ENCODE results near the gene PLLP.
"Not testable (repeated sequence)": the region's sequence is repeated elsewhere in the genome, so short reads cannot be mapped to it uniquely, and the experiment has no call there.

The PLLP gene

DNA sequence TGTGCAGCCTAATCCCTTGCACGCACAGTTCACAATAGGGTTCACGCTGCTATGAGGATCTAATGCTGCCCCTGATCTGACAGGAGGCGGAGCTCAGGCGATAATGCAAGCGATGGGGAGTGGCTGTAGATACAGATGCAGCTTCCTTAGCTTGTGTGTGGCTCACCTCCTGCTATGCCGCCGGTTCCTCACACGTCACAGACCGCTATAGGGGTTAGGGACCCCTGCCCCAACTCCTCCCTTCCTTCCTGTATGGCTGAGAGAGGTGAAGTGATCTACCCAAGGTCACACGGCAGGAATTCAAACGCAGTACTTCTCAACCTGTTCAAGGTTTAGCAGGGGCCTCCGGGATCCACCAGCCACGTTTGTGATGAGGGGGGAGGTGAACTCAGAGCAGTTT lies 13.4 kb upstream of the PLLP start:
- Mint-ChIP-seq H3K27me3 (peaks cover 15% of the 10 kb centered on the region), H3K4me3 (no peak overlapping the region), H3K4me1 (ENCODE audit: low read depth) (peaks cover 4% of the 10 kb centered on the region), H3K27ac (no peak overlapping the region), H3K36me3 (ENCODE audit: low read depth) (no peaks in the 10 kb centered on the region), H3K9me3 (no peaks in the 10 kb centered on the region)
- intact Hi-C loops (cut with micrococcal nuclease), result loop anchor here (5.0 kb wide), 1 partner anchor 51 kb away; the partner anchor contains the start of gene ARL2BP

DNA sequence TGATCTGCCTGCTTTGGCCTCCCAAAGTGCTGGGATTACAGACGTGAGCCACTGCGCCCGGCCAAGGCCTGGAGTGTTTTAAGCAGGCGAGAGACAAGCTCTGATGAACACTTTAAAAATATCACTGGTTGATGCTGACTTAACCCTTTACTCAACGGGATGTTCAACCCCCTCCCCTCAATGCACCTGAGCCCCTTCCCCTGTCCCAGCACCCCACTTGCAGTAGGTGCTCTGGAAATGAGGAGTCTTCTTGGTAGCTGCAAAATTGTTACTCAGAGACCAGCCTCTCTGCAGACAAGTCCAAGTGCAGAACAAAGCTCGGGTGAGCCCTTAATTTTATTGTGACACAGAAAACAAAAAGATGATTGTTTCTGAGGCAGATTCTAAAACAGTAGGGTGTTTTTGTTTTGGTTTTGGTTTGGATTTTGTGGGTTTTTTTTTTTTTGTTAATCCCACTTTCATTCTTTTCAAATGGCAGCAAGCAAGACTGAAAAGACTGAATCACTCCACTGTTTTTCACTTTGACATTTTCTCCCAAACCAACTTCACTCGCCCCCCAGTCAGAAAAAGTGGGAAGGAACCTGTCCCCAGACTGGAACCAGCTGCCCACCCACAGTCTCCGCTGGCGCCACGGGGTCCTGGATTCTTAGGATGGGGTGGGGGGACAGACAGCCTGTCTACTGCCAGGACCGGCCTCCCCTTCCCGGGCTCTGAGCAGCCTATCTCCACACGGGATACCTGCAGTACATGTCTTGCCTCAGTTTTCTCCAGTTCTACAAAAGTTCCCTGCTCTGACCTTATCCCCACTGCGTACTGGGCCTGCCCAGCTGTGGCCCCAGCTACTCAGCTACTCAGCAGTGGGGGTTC lies 5.2 kb upstream of the PLLP start:
- intact Hi-C loops (cut with micrococcal nuclease), result no loop called here
- H3K4me1 Mint-ChIP-seq (ENCODE audit: low read depth), result peaks cover 5% of the 10 kb centered on the region
- no peak overlapping the region for H3K4me3 Mint-ChIP-seq
- no peaks in the 10 kb centered on the region for H3K36me3 Mint-ChIP-seq (ENCODE audit: low read depth)
- H3K27me3 Mint-ChIP-seq, result peaks cover 43% of the 10 kb centered on the region
- H3K9me3 Mint-ChIP-seq, result no peaks in the 10 kb centered on the region
- H3K27ac Mint-ChIP-seq, result no peak overlapping the region

DNA sequence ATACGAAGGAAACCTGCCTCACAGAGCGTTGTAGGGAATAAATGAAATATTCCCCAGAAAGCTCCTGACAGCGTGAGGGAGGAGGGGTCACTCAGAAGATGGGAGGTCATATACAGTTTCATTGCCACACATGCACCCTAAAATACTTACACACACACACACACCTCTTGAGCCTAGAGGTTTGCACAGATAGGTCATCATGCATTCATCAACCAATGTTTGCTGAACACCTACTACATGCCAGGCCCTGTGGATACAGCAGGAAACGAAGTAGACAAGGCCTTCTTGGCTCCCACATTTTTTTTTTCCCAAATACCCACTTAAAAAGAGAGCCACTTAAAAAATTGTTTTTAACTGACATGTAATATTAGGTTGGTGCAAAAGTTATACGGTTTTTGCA lies 907 bp upstream of the PLLP start:
- intact Hi-C loops (cut with micrococcal nuclease), result no loop called here
- H3K9me3 Mint-ChIP-seq, result no peaks in the 10 kb centered on the region
- peaks cover 75% of the 10 kb centered on the region for H3K27me3 Mint-ChIP-seq
- H3K27ac Mint-ChIP-seq, result no peak overlapping the region
- peaks cover 15% of the 10 kb centered on the region for H3K4me1 Mint-ChIP-seq (ENCODE audit: low read depth)
- H3K36me3 Mint-ChIP-seq (ENCODE audit: low read depth), result no peaks in the 10 kb centered on the region
- H3K4me3 Mint-ChIP-seq, result peak overlapping the region; percentile 74

DNA sequence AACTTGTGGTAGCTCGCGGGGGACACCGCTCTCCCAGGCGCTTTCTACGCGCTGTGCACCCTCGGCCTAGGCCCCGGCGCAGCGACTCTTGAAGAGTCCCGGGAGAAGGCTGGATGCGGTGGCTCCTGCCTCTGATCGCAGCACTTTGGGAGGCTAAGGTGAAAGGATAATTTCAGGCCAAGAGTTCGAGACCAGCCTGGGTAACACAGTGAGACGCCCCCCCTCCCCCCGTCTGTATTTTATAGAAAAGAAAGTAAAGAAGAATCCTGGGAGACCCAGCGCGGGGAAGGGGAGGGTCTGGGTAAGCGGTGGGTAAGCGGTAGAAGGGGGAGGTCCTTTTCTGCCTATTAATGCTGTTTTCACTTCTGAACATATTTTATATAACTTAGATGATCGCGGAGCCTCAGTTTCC lies 486 bp upstream of the PLLP start:
- Mint-ChIP-seq H3K4me3 (peak overlapping the region; percentile 74), H3K27ac (no peak overlapping the region), H3K4me1 (ENCODE audit: low read depth) (peaks cover 19% of the 10 kb centered on the region), H3K36me3 (ENCODE audit: low read depth) (no peaks in the 10 kb centered on the region), H3K27me3 (peaks cover 76% of the 10 kb centered on the region), H3K9me3 (no peaks in the 10 kb centered on the region)
- intact Hi-C loops (cut with micrococcal nuclease), result no loop called here

DNA sequence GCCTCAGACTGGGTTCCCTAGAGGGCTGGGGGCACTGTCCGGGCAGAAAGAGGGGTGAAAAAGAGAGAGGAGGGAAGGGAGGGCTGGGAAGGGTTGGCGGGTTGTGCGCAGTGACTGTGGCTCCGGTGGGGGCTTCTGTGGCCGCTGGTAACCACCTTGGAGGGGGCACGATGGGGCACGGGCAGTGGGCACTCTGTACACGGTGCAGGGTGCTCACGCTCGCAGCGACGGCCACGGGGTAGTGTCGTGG lies 588 bp downstream of the PLLP start:
- peaks cover 75% of the 10 kb centered on the region for H3K27me3 Mint-ChIP-seq
- H3K36me3 Mint-ChIP-seq (ENCODE audit: low read depth), result no peaks in the 10 kb centered on the region
- no peak overlapping the region for H3K27ac Mint-ChIP-seq
- H3K4me3 Mint-ChIP-seq, result peak overlapping the region; percentile 74
- no peaks in the 10 kb centered on the region for H3K9me3 Mint-ChIP-seq
- intact Hi-C loops (cut with micrococcal nuclease), result no loop called here
- H3K4me1 Mint-ChIP-seq (ENCODE audit: low read depth), result peaks cover 24% of the 10 kb centered on the region

DNA sequence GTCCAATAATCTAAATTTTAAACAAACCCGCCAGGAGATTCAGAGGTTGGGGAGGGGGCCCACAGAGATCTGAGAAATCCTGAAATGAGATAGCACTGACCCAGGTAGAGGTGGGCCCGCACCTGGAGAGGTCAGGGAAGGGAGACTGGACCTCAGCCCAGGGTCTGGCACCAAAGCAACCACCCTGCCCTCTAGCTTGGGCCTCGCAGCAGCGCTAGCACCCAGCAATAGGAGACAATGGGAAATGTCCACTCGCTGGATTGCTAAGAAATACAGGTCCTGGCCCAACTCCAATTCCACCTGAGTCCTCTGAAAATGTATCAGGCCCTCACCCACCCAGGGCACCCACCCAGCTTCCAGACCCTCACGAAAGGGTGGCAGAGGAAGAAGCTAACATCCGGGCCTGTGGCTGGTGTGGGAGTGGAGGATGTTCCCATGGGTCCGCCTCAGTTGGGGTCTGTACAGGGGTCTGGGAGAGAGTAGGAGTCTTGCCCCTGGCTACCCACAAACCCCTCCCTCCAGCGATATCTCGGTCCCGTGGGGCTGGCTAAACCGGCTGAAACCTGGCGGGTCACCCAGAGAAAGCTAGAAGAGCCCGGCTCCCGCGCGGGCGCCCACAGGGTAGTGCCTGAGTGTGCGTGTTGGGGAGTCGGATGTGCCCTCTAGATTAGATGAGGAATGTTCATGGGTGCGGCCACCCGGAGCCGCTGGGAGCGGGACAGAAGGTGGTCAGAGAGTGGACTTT lies 1.1 kb downstream of the PLLP start:
- intact Hi-C loops (cut with micrococcal nuclease), result no loop called here
- Mint-ChIP-seq H3K36me3 (ENCODE audit: low read depth) (no peaks in the 10 kb centered on the region), H3K9me3 (no peaks in the 10 kb centered on the region), H3K4me1 (ENCODE audit: low read depth) (peaks cover 29% of the 10 kb centered on the region), H3K27me3 (peaks cover 74% of the 10 kb centered on the region), H3K4me3 (peak overlapping the region; percentile 74), H3K27ac (no peak overlapping the region)

DNA sequence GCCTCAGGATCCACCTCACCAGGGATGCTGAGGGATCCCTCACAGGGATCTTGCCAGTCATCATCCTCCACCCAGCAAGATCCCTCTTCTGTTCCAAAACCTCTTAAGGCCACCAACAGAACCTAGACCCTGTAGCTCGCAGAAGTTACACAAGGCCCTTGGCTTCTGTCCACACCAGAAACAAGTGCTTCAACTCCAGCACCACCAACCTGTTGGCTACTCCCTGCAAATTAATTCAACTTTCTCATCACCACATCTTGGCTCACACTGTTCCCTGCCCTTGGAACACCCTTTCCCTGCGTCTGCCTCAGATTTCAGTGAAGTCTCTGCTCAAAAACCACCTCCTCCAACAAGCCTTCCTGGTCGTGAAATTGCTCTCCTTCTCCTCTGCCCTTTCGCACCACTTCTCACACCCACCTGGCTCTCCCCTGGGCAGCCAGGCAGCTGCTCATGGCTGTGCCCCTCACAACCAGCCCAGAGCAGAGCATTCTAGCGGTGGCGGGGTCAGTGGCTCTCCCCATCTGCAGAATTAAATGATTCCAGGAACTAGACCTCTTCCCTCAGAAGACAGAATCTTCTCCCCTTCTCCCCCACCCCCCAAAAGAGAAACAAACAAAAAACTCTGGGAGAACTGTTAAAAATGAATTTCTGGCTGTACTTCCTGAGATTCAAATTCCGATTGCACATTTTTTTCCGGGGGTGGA lies 1.8 kb downstream of the PLLP start:
- no peak overlapping the region for H3K27ac Mint-ChIP-seq
- intact Hi-C loops (cut with micrococcal nuclease), result no loop called here
- peaks cover 37% of the 10 kb centered on the region for H3K4me1 Mint-ChIP-seq (ENCODE audit: low read depth)
- H3K36me3 Mint-ChIP-seq (ENCODE audit: low read depth), result no peaks in the 10 kb centered on the region
- H3K9me3 Mint-ChIP-seq, result no peaks in the 10 kb centered on the region
- peaks cover 73% of the 10 kb centered on the region for H3K27me3 Mint-ChIP-seq
- no peak overlapping the region for H3K4me3 Mint-ChIP-seq

DNA sequence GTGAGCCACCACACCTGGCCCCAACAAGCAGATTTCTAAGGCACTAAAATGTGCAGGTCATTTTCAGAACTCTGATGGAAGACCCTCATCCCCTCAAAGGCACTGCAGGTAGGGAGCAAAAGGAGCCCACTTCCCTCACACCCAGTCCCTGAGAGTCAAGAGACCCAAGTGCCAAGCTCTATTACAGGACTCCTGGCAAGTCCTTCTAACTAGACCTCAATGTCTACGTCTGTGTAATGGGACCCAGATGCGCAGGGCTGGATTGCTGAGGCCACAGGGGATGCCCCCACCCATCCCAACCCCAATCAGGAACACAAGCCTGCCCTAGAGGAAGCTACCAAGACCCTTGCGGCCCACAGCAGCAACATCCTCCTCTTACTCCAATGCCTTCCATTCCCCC lies 2.7 kb downstream of the PLLP start:
- no peaks in the 10 kb centered on the region for H3K36me3 Mint-ChIP-seq (ENCODE audit: low read depth)
- peaks cover 45% of the 10 kb centered on the region for H3K4me1 Mint-ChIP-seq (ENCODE audit: low read depth)
- intact Hi-C loops (cut with micrococcal nuclease), result no loop called here
- H3K4me3 Mint-ChIP-seq, result no peak overlapping the region
- no peak overlapping the region for H3K27ac Mint-ChIP-seq
- peaks cover 65% of the 10 kb centered on the region for H3K27me3 Mint-ChIP-seq
- H3K9me3 Mint-ChIP-seq, result no peaks in the 10 kb centered on the region

DNA sequence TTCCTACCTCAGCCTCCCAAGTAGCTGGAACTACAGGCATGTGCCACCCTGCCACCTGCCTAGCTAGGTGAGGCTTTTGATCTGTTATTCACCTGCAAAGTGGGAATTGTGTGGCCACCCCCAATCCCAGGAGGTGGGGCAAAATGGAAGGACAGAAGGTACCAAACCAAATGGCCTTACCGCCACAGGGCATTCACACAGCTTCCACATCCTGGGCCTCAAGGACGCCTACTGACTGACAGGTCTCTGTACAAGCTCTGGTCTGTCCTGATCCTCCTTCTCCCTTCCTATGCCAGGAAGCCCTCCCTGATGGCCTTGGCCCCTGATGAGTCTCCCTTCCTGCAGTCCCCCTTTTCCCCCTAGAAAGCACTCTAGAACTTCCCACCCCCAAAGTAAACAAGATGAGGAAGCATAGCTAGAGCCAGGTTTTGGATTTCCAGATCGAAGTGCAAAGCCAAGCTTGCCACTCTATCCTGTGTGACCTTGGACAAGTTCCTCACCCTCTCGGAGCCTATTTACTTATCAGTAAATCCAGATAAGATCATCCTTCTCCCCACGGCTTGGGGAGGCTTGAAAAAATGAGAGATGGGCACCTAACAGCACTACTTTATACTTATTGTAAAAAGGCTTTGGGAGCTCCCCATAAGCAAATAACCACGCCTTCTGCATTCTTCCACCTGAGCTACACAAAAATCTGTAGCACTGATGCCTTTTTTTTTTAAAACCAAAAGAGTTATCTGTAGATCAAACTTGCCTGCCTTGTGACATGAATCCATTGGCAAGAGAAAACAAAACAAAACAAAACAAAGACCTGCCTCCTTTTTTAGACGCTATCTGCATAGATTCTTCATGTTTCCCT lies 4.5 kb downstream of the PLLP start:
- intact Hi-C loops (cut with micrococcal nuclease), result no loop called here
- Mint-ChIP-seq H3K36me3 (ENCODE audit: low read depth) (no peaks in the 10 kb centered on the region), H3K27me3 (peaks cover 49% of the 10 kb centered on the region), H3K9me3 (no peaks in the 10 kb centered on the region), H3K27ac (no peak overlapping the region), H3K4me3 (no peak overlapping the region), H3K4me1 (ENCODE audit: low read depth) (peaks cover 60% of the 10 kb centered on the region)

DNA sequence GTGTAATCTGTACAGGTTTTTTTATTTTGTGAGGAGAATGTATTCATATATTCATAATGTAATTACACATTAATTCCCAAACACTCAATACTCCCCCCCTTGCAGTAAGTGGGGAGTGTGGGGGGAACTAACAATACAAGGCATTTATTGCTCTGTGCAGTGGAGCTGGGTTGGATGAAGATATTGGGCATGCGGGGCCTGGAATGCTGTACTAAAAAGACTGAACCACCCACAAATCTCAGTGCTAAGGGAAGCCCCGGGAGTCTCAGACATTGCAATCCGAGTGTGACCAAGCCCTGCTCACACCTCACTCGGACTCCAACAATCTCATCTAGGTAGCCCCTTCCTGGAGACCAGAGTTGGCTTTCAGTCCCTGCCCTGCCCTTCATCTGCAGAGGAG lies 6.0 kb downstream of the PLLP start:
- H3K4me1 Mint-ChIP-seq (ENCODE audit: low read depth), result peaks cover 49% of the 10 kb centered on the region
- no peak overlapping the region for H3K27ac Mint-ChIP-seq
- no peaks in the 10 kb centered on the region for H3K9me3 Mint-ChIP-seq
- H3K4me3 Mint-ChIP-seq, result no peak overlapping the region
- no peaks in the 10 kb centered on the region for H3K36me3 Mint-ChIP-seq (ENCODE audit: low read depth)
- H3K27me3 Mint-ChIP-seq, result peaks cover 35% of the 10 kb centered on the region
- intact Hi-C loops (cut with micrococcal nuclease), result no loop called here

DNA sequence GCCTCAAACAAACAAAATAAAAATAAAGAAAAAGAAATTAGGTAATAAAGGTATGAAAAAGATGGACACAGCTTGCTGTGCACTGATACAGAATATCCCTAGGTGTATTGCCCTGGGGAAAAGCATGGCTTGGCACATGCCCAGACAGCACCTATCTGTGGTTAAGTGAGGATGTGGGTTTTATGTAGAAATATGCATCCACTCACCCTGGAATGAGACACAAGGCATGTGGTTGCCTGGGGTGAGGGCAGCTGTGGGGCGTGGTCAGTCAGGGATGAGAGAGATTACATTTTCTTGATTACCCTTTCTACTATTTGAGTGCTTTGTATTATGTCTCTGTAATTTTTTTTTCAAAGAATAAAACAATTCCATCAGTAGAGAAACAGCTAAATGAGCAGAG lies 6.9 kb downstream of the PLLP start:
- Mint-ChIP-seq H3K27ac (peak overlapping the region; percentile 79), H3K4me1 (ENCODE audit: low read depth) (peaks cover 49% of the 10 kb centered on the region), H3K36me3 (ENCODE audit: low read depth) (no peaks in the 10 kb centered on the region), H3K4me3 (no peak overlapping the region), H3K27me3 (peaks cover 26% of the 10 kb centered on the region), H3K9me3 (no peaks in the 10 kb centered on the region)
- intact Hi-C loops (cut with micrococcal nuclease), result no loop called here

DNA sequence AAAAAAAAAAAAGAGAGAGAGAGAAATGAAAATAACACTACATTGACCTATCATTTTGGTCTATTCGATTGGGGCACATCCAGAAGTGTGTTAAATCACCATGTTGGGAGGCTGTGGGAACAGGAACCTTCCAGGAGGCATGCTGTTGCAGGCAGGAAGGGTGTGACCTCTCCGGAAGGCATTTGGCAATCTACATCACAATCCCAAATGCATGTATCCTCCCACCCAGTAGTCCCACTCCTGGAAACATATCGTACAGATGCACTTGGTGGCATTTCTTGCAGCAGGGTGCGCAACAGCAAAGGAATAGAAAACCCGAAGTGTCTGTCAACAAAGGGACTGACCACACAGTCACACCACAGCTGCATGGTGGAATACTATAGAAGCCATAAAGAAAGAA lies 7.9 kb downstream of the PLLP start:
- Mint-ChIP-seq H3K27ac (peak overlapping the region; percentile 79), H3K4me3 (peak overlapping the region; percentile 34), H3K36me3 (ENCODE audit: low read depth) (no peaks in the 10 kb centered on the region), H3K9me3 (no peaks in the 10 kb centered on the region), H3K4me1 (ENCODE audit: low read depth) (peaks cover 52% of the 10 kb centered on the region), H3K27me3 (peaks cover 16% of the 10 kb centered on the region)
- intact Hi-C loops (cut with micrococcal nuclease), result no loop called here

DNA sequence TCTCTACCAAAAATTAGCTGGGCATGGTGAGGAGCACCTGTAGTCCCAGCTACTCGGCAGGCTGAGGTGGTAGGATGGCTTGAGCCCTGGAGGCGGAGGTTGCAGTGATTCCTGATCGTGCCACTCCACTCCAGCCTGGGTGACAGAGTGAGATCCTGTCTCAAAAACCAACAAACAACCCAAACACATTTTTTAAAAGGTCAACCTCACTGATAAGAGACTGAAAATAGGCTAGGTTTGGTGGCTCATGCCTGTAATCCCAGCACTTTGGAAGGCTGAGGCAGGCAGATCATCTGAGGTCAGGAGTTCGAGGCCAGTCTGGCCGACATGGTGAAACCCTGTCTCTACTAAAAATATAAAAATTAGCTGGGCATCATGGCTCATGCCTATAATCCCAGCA lies 8.5 kb downstream of the PLLP start:
- intact Hi-C loops (cut with micrococcal nuclease); H3K27me3 Mint-ChIP-seq; H3K4me3 Mint-ChIP-seq; H3K9me3 Mint-ChIP-seq; H3K36me3 Mint-ChIP-seq (ENCODE audit: low read depth): not testable (repeated sequence)
- H3K27ac Mint-ChIP-seq, result peak overlapping the region; percentile 79
- H3K4me1 Mint-ChIP-seq (ENCODE audit: low read depth), result peaks cover 53% of the 10 kb centered on the region
